HEK293T (cell line): ENCODE results near the gene CUL9.

Source experiments
- CTCF ChIA-PET: fragments of 350-600 bp; formaldehyde crosslinking; extraction: SDS; loops from one replicate; lab custom pipeline; 2021; ENCODE audit warnings: antibody characterized with exemption, inconsistent platforms; lab: Yijun Ruan, JAX
- POLR2A ChIA-PET: fragments of 350-600 bp; formaldehyde crosslinking; extraction: SDS; loops from one replicate; lab custom pipeline; 2020; ENCODE audit warnings: antibody characterized with exemption, inconsistent platforms; lab: Yijun Ruan, JAX
- DNase-seq: peaks from one replicate; pipeline ENCODE4 v3.0.0; 2012; ENCODE audit warnings: mixed read lengths; ENCODE audit errors: extremely low spot score
- ARNT ChIP-seq: fragments of 450-650 bp; IDR thresholded peaks from 2 replicates; pipeline ENCODE4 v1.6.1; 2017; ENCODE audit warnings: mild to moderate bottlenecking
- BHLHE40 ChIP-seq: fragments of 450-650 bp; IDR thresholded peaks from 2 replicates; pipeline ENCODE4 v1.6.1; 2016; ENCODE audit warnings: mild to moderate bottlenecking, moderate library complexity, borderline replicate concordance
- CTBP1 ChIP-seq: fragments of 450-650 bp; IDR thresholded peaks from 2 replicates; pipeline ENCODE4 v1.6.1; 2016; ENCODE audit warnings: borderline replicate concordance
- ELF4 ChIP-seq: fragments of 450-650 bp; IDR thresholded peaks from 2 replicates; pipeline ENCODE4 v1.6.1; 2017; ENCODE audit warnings: antibody characterized with exemption
- FOXA1 ChIP-seq: fragments of 450-650 bp; IDR thresholded peaks from 2 replicates; pipeline ENCODE4 v1.6.1; 2016; ENCODE audit warnings: mild to moderate bottlenecking
- FOXK2 ChIP-seq: fragments of 450-650 bp; IDR thresholded peaks from 2 replicates; pipeline ENCODE4 v1.6.1; 2016; ENCODE audit warnings: mild to moderate bottlenecking
- FOXM1 ChIP-seq: fragments of 450-650 bp; IDR thresholded peaks from 2 replicates; pipeline ENCODE4 v1.6.1; 2017; ENCODE audit warnings: mild to moderate bottlenecking, borderline replicate concordance
- HDGF ChIP-seq: fragments of 450-650 bp; IDR thresholded peaks from 2 replicates; pipeline ENCODE4 v1.6.1; 2017; ENCODE audit warnings: antibody characterized with exemption, borderline replicate concordance
- L3MBTL2 ChIP-seq: fragments of 450-650 bp; conservative IDR thresholded peaks from 2 replicates; pipeline ENCODE4 v1.6.1; 2016; ENCODE audit warnings: mild to moderate bottlenecking
- NFRKB ChIP-seq: fragments of 450-650 bp; IDR thresholded peaks from 2 replicates; pipeline ENCODE4 v1.6.1; 2016; ENCODE audit warnings: mild to moderate bottlenecking, moderate library complexity
- SP1 ChIP-seq: fragments of 450-650 bp; IDR thresholded peaks from 2 replicates; pipeline ENCODE4 v1.6.1; 2017
- SUZ12 ChIP-seq: fragments of 450-650 bp; IDR thresholded peaks from 2 replicates; pipeline ENCODE4 v1.6.1; 2016; ENCODE audit warnings: mild to moderate bottlenecking
- TARDBP ChIP-seq: fragments of 450-650 bp; IDR thresholded peaks from 2 replicates; pipeline ENCODE4 v1.6.1; 2016
- ZNF384 ChIP-seq: fragments of 450-650 bp; IDR thresholded peaks from 2 replicates; pipeline ENCODE4 v1.6.1; 2016
- TF ChIP-seq, protein P1 (sequence below): fragments of 450-650 bp; IDR thresholded peaks from 2 replicates; pipeline ENCODE4 v1.6.1; 2016

CUL9 gene

DNA sequence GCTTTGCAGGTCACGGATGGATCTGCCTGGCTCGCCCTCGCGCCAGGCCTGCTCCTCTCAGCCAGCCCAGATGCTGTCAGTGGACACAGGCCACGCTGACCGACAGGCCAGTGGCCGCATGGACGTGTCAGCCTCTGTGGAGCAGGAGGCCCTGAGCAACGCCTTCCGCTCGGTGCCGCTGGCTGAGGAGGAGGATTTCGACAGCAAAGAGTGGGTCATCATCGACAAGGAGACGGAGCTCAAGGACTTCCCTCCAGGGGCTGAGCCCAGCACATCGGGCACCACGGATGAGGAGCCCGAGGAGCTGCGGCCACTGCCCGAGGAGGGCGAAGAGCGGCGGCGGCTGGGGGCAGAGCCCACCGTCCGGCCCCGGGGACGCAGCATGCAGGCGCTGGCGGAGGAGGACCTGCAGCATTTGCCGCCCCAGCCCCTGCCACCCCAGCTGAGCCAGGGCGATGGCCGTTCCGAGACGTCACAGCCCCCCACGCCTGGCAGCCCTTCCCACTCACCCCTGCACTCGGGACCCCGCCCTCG is 80.9 kb downstream of the CUL9 start:
- ChIA-PET POLR2A (interaction anchor here (0.6 to 1.2 kb wide), 3 partner anchors 12 to 79 kb away, joined by 3 to 6 read pairs (median 3); no protein-coding TSS in a partner anchor), CTCF (interaction anchor here (1.0 to 2.7 kb wide), 4 partner anchors 24 to 312 kb away, joined by 3 to 11 read pairs (median 4); no protein-coding TSS in a partner anchor)
- DNase-seq, result no peak
- TF ChIP-seq CTBP1 (no peak), SP1 (no peak), ZNF384 (no peak), ELF4 (no peak), FOXK2 (no peak), NFRKB (no peak), L3MBTL2 (no peak), ARNT (no peak), FOXM1 (no peak), SUZ12 (no peak), BHLHE40 (no peak), TARDBP (no peak), HDGF (no peak), FOXA1 (no peak)
- TF ChIP-seq, protein P1, sequence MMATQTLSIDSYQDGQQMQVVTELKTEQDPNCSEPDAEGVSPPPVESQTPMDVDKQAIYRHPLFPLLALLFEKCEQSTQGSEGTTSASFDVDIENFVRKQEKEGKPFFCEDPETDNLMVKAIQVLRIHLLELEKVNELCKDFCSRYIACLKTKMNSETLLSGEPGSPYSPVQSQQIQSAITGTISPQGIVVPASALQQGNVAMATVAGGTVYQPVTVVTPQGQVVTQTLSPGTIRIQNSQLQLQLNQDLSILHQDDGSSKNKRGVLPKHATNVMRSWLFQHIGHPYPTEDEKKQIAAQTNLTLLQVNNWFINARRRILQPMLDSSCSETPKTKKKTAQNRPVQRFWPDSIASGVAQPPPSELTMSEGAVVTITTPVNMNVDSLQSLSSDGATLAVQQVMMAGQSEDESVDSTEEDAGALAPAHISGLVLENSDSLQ, result no peak

DNA sequence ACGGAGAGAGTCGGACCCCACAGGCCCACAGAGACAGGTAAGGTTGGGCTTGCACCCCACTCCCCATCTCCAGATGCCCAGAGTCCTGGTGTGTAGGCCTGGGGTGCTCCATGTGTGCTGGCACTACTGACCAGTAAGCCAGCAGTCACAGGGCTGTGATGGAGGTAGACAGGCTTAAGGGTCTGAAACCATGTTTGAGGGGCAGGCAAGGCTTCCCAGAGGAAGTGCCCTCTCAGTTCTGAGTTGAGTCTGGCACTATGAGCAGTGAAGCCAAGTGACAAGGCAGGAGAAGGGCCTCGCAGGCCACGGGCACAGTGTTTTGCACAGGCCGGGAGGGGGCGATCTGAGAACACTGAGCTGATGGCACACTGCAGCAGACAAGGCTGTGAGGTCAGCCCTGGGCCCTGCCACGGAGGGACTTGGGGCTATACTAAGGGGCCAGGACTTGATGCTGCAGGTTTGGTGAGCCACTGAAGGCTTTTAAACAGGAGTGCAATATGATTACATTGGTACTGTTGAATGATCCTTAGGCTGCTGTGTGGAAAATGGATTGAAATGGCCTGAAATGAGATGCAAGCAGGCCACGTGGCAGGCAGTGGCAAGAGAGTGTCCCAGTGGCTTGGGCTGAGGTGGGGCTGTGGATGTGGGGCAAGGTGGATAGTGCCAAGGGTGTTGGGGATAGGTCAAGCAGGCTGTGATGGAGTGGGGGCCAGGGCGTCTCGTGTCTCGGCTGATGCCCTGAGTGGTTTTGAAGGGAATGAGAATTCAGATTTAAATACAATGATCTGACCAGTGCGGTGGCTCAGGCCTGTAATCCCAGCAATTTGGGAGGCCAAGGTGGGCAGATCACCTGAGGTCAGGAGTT is 81.5 kb downstream of the CUL9 start:
- CTCF ChIA-PET, result interaction anchor here (0.6 to 2.7 kb wide), 8 partner anchors 10 to 342 kb away, joined by 3 to 11 read pairs (median 4); no protein-coding TSS in a partner anchor
- DNase-seq, result peak; percentile 90
- POLR2A ChIA-PET, result interaction anchor here (0.6 to 1.0 kb wide), 3 partner anchors 9 to 249 kb away, joined by 3 read pairs; no protein-coding TSS in a partner anchor
- TF ChIP-seq FOXK2, result no peak
- no peak for TF ChIP-seq FOXA1
- 0 out of 2 replicates have a peak, but pooled peaks have one; percentile 23 for TF ChIP-seq HDGF
- no peak for TF ChIP-seq NFRKB
- no peak for TF ChIP-seq ARNT

- ChIA-PET CTCF (interaction anchor here (1.2 kb wide), 1 partner anchor 133 kb away, joined by 3 read pairs; no protein-coding TSS in a partner anchor), POLR2A (interaction anchor here (0.6 to 1.0 kb wide), 2 partner anchors 32 to 247 kb away, joined by 3 read pairs; no protein-coding TSS in a partner anchor)
- TF ChIP-seq, protein P1, result no peak
- TF ChIP-seq ELF4 (no peak), NFRKB (no peak), L3MBTL2 (no peak), SUZ12 (no peak), SP1 (no peak), CTBP1 (no peak), TARDBP (no peak)
- DNase-seq, result no peak
These were observed 82.7 kb downstream of the CUL9 start for GRCh38 chr6:43264599-43265145.

- ChIA-PET CTCF (interaction anchor here (0.6 kb wide), 2 partner anchors 37 to 729 kb away, joined by 4 read pairs; partner anchors contain the start of gene DNPH1), POLR2A (interaction anchor here (1.2 kb wide), 1 partner anchor 21 kb away, joined by 3 read pairs; no protein-coding TSS in a partner anchor)
- TF ChIP-seq FOXA1, result no peak
- TF ChIP-seq, protein P1, result no peak
- TF ChIP-seq FOXM1, result no peak
- no peak for TF ChIP-seq ZNF384
- no peak for TF ChIP-seq HDGF
- TF ChIP-seq FOXK2, result no peak
- no peak for TF ChIP-seq ELF4
- TF ChIP-seq BHLHE40, result no peak
- TF ChIP-seq L3MBTL2, result no peak
- TF ChIP-seq TARDBP, result no peak
- TF ChIP-seq ARNT, result no peak
- no peak for TF ChIP-seq SP1
- no peak for TF ChIP-seq SUZ12
- no peak for TF ChIP-seq CTBP1
- no peak for TF ChIP-seq NFRKB
- DNase-seq, result no peak
These were observed 83.6 kb downstream of the CUL9 start for GRCh38 chr6:43265564-43265963.

DNA sequence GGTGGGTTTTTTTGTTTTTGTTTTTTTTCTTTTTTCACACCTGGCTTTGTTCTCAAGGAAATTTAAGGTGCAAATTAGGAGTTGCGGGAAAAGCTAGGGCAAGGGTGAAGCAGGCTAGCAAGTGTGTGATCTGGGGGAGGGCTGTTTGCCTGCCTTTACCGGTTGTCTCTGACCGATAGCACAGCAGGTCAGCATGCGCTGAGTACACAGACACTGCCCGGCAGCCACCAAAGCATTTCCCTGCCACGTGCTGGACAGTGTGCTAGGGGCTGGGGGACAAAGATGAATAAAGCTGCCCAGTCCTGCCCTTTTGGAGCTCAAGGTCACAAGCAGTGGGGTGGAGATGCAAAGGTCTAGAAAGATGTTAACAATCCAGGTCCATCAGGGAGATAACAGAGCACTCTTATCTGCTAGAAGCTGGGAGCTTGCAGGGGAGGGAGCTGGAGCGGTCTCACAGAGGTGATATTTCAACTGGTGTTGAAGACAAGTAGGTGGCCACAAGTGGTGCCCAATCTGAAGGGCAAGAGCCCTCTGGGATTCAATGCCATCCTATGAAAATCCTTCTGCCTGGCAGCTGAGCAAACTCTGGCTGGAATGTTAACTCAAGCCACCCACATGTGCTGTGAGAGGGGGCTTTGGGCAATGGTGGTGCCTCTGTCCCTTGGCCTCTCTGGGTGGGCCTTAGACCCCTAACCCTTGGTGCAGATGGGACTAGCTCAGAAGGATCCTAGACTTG is 85.8 kb downstream of the CUL9 start:
- ChIA-PET CTCF (interaction anchor here (0.5 to 1.1 kb wide), 3 partner anchors 39 to 364 kb away, joined by 3 to 5 read pairs (median 3); partner anchors contain the start of gene DNPH1), POLR2A (interaction anchor here (2.3 kb wide), 1 partner anchor 21 kb away, joined by 5 read pairs; no protein-coding TSS in a partner anchor)
- no peak for DNase-seq

More for the DNA sequence above, 85.8 kb downstream of the CUL9 start:
- 0 out of 2 replicates have a peak, but pooled peaks have one; percentile 19 for TF ChIP-seq L3MBTL2
- no peak for TF ChIP-seq SP1
